K562 (cell line): ENCODE measurements around the gene CEP76. TPM values are rescaled to one million over a fixed set of nuclear protein-coding genes. Genes with fewer than 3 reads are reported as not detected.

Experiments
- ATAC-seq: fragments of 200-7000 bp; cut with Tn5 transposase; 3 replicates; pipeline ENCODE4 v1.9.1; 2020; ENCODE audit warnings: moderate library complexity
- BruUV-seq: library from RNA; stranded (reverse); fragments of 400-500 nt; replicated peaks from 2 replicates; lab custom pipeline; 2021; lab: Mats Ljungman, UMichigan
- CTCF ChIA-PET: fragments of 300-600 bp; formaldehyde crosslinking; extraction: SDS; loops from one replicate; lab custom pipeline; 2021; ENCODE audit warnings: low intra/inter-chr PET ratio; lab: Yijun Ruan, JAX
- POLR2A ChIA-PET: fragments of 300-600, 350-650 bp; sonication (Branson Sonifier 250); formaldehyde crosslinking; extraction: SDS; loops from one replicate; lab custom pipeline; 2021; ENCODE audit warnings: antibody characterized with exemption, inconsistent platforms; lab: Yijun Ruan, JAX
- DNase-seq, 4 experiments: peaks; one replicate each; pipeline versions ENCODE4 v3.0.0 to v3.0.0-alpha.2; 2011 to 2018; ENCODE audit warnings: low spot score in 3 of 4, mixed read lengths in 3 of 4; ENCODE audit errors: extremely low read depth in 1 of 4
- FAIRE-seq: peaks from 2 replicates; lab custom pipeline; 2011; peaks lifted over from hg19 to GRCh38; lab: Jason Lieb, UNC
- H2AFZ ChIP-seq: 2 replicates; pipeline ENCODE4 v1.6.0; 2011; ENCODE audit warnings: low read depth, low read length, control low read depth, inconsistent platforms
- H3K27ac ChIP-seq: fragments of 200-600 bp; 3 replicates; pipeline ENCODE4 v1.8.0; 2011; ENCODE audit warnings: low read depth, mild to moderate bottlenecking, control low read depth, inconsistent platforms, low read length, moderate library complexity, mixed read lengths; ENCODE audit errors: extremely low read depth
- H3K27me3 ChIP-seq, 2 experiments: fragments of 300-600 bp in 1 of 2; 2 replicates in 1 of 2; 3 replicates in 1 of 2; pipeline versions ENCODE4 v1.6.0 to v1.8.0; 2011; ENCODE audit warnings: inconsistent platforms in 2 of 2, low read length in 2 of 2, mild to moderate bottlenecking in 1 of 2, mixed read lengths in 1 of 2, moderate library complexity in 1 of 2; ENCODE audit not compliant: control insufficient read depth in 2 of 2, insufficient read depth in 2 of 2
- H3K36me3 ChIP-seq: fragments of 300-600 bp; 3 replicates; pipeline ENCODE4 v1.8.0; 2011; ENCODE audit warnings: mild to moderate bottlenecking, low read length, inconsistent platforms; ENCODE audit not compliant: control insufficient read depth, insufficient read depth
- H3K4me1 ChIP-seq, 2 experiments: fragments of 200-600 bp in 1 of 2; replicated peaks in 1 of 2; 2 replicates in 1 of 2; 3 replicates in 1 of 2; pipeline versions ENCODE4 v1.5.1 to v1.8.0; 2011; ENCODE audit warnings: inconsistent platforms in 2 of 2, low read length in 2 of 2, mild to moderate bottlenecking in 1 of 2, mixed read lengths in 1 of 2, moderate library complexity in 1 of 2; ENCODE audit not compliant: control insufficient read depth in 2 of 2, insufficient read depth in 2 of 2
- H3K4me2 ChIP-seq: 2 replicates; pipeline ENCODE4 v1.6.1; 2011; ENCODE audit warnings: low read length, control low read depth, inconsistent platforms, mixed read lengths; ENCODE audit not compliant: insufficient read depth
- H3K4me3 ChIP-seq: fragments of 200-600 bp; sonication (generic), shearing (Covaris generic); 2 replicates; pipeline ENCODE4 v1.5.1; 2016; ENCODE audit warnings: control low read depth, inconsistent platforms
- H3K79me2 ChIP-seq: fragments of 200-600 bp; 3 replicates; pipeline ENCODE4 v1.8.0; 2011; ENCODE audit warnings: low read length, inconsistent platforms; ENCODE audit not compliant: control insufficient read depth, insufficient read depth
- H3K9ac ChIP-seq, 2 experiments: 2 replicates each; pipeline versions ENCODE4 v1.6.0 to v1.6.1; 2011; ENCODE audit warnings: low read depth in 2 of 2, low read length in 2 of 2, control low read depth in 1 of 2, inconsistent platforms in 1 of 2, mild to moderate bottlenecking in 1 of 2, mixed read lengths in 1 of 2; ENCODE audit not compliant: insufficient read depth in 1 of 2
- H3K9me1 ChIP-seq: one replicate; pipeline ENCODE4 v1.6.0; 2011; ENCODE audit warnings: inconsistent platforms, mild to moderate bottlenecking, low read length, moderate library complexity; ENCODE audit not compliant: control insufficient read depth, insufficient read depth
- H3K9me3 ChIP-seq: replicated peaks from 2 replicates; pipeline ENCODE4 v1.5.1; 2011; ENCODE audit warnings: low read depth, low read length, inconsistent platforms; ENCODE audit not compliant: control insufficient read depth, insufficient read depth
- H4K20me1 ChIP-seq: replicated peaks from 2 replicates; pipeline ENCODE4 v1.6.1; 2011; ENCODE audit warnings: low read length, inconsistent platforms, mixed read lengths; ENCODE audit not compliant: control insufficient read depth, insufficient read depth
- BRCA1 ChIP-seq, 2 experiments: fragments of 450-650 bp in 1 of 2; sonication (generic) in 1 of 2; formaldehyde crosslinking in 1 of 2; IDR thresholded peaks; 2 replicates each; pipeline versions ENCODE4 v1.5.0 to v1.6.1; 2017 to 2020; ENCODE audit warnings: mild to moderate bottlenecking in 1 of 2, missing genetic modification reagents in 1 of 2
- COPS2 ChIP-seq: fragments of 450-650 bp; conservative IDR thresholded peaks from 2 replicates; pipeline ENCODE4 v1.6.1; 2016; ENCODE audit warnings: mild to moderate bottlenecking, moderate library complexity
- CXXC5 ChIP-seq: fragments of 250-450 bp; sonication (Bioruptor Pico); IDR thresholded peaks from 2 replicates; pipeline ENCODE4 v1.8.0; 2022; ENCODE audit warnings: inconsistent platforms, mild to moderate bottlenecking, moderate library complexity
- HBP1 ChIP-seq: fragments of 450-650 bp; formaldehyde crosslinking; IDR thresholded peaks from 2 replicates; pipeline ENCODE4 v1.4.0; 2022; ENCODE audit warnings: missing genetic modification characterization
- L3MBTL2 ChIP-seq: fragments of 450-650 bp; IDR thresholded peaks from 2 replicates; pipeline ENCODE4 v1.6.1; 2016; ENCODE audit warnings: mild to moderate bottlenecking, moderate library complexity
- NR2C2 ChIP-seq, 2 experiments: fragments of 200-800 bp in 1 of 2; sonication (Bioruptor generic) in 1 of 2; sonication (generic) in 1 of 2; formaldehyde crosslinking in 1 of 2; IDR thresholded peaks; 2 replicates each; pipeline versions ENCODE4 v1.6.1 to v1.8.0; 2016 to 2022; ENCODE audit warnings: mild to moderate bottlenecking in 1 of 2, missing compliant biosample characterization in 1 of 2, missing genetic modification characterization in 1 of 2, missing genetic modification reagents in 1 of 2
- POLR2AphosphoS2 ChIP-seq: IDR thresholded peaks from 2 replicates; pipeline ENCODE4 v1.6.1; 2012; ENCODE audit warnings: low read length, improper control_type of control experiment
- WGBS: fragments of 100-300 bp; shearing (Covaris generic); methylation state at CpG from one replicate; pipeline ENCODE4 v1.1.6; 2016; ENCODE audit warnings: low coverage, mixed read lengths; ENCODE audit not compliant: insufficient coverage; ENCODE audit errors: missing lambda C conversion rate; 5-methylcytosine and 5-hydroxymethylcytosine counted together
- in situ Hi-C: fragments of 300-500 bp; cut with MboI; formaldehyde crosslinking; loops from 4 replicates; pipeline ENCODE4 v1.15.0; 2018; ENCODE audit warnings: inconsistent platforms, mixed read lengths
- intact Hi-C: fragments of 100-400 bp; cut with micrococcal nuclease; formaldehyde crosslinking; loops from 2 replicates; pipeline ENCODE4 v1.14.2; 2022
- polyA plus RNA-seq, 8 experiments: library from polyadenylated mRNA; depleted of rRNA in 4 of 8; stranded (reverse) in 5 of 8; unstranded in 3 of 8; fragments of >200 nt; fragmentation: Nextera tagmentation in 2 of 8; fragmentation: Illumina TruSeq in 1 of 8; extraction: Ambion mirVana in 2 of 8; extraction: Trizol in 1 of 8; gene quantifications; 2 replicates each; pipeline versions ENCODE4 v1.2.1 to v1.2.3, GENCODE V29; 2011 to 2014; ENCODE audit warnings: inconsistent platforms in 1 of 8, missing spikeins in 1 of 8
- total RNA-seq, 7 experiments: library from RNA; depleted of rRNA in 6 of 7; stranded (reverse); fragments of >200 nt in 6 of 7; fragmentation: Illumina TruSeq in 2 of 7; extraction: Trizol in 2 of 7; gene quantifications; 2 replicates each; pipeline versions ENCODE4 v1.2.1 to v1.2.3, GENCODE V29; 2011 to 2021; ENCODE audit warnings: low replicate concordance in 1 of 7
- TF ChIP-seq, protein P1 (sequence below): fragments of 250-450 bp; sonication (Bioruptor Pico); IDR thresholded peaks from 2 replicates; pipeline ENCODE4 v1.4.0; 2020; ENCODE audit warnings: mild to moderate bottlenecking, moderate library complexity, borderline replicate concordance
- TF ChIP-seq, protein P2 (sequence below): sonication (generic); formaldehyde crosslinking; IDR thresholded peaks from 2 replicates; pipeline ENCODE4 v1.8.0; 2022; ENCODE audit warnings: mild to moderate bottlenecking, low read depth, missing genetic modification reagents
- TF ChIP-seq, protein P3 (sequence below): sonication (generic); formaldehyde crosslinking; IDR thresholded peaks from 2 replicates; pipeline ENCODE4 v1.8.1; 2023; ENCODE audit warnings: mild to moderate bottlenecking, missing genetic modification reagents

CEP76 gene
- total and polyA plus RNA-seq, 9 of the 15 experiments (the other 6 are each of a cell fraction or from before 2014, with no cell fraction given) = 5.3 to 27.3 (median 19.3) TPM

GRCh38 chr18:12656938-12657683 is 45.4 kb downstream of the CEP76 start:
- Histone ChIP-seq H3K36me3 (no peaks in the 10 kb centered on the region), H3K79me2 (peaks cover 45% of the 10 kb centered on the region), H3K9me3 (no peaks in the 10 kb centered on the region), H3K27ac (peak overlapping the region; percentile 80), H4K20me1 (peaks cover 7% of the 10 kb centered on the region; the same call in 1 of the 2 replicates), H3K4me1 (peaks cover 15 to 16% of the 10 kb centered on the region in 2 experiments; a peak in 4 of 5 replicates), H3K9ac (peak overlapping the region; percentile 77 to 97), H2AFZ (peak overlapping the region; percentile 70), H3K4me2 (peak overlapping the region; percentile 81), H3K9me1 (no peaks in the 10 kb centered on the region), H3K4me3 (peak overlapping the region; percentile 60), H3K27me3 (no peaks in the 10 kb centered on the region)
- ChIA-PET CTCF (interaction anchor here (0.5 to 1.9 kb wide), 3 partner anchors 13 to 266 kb away, joined by 3 to 5 read pairs (median 3); no protein-coding TSS in a partner anchor), POLR2A (interaction anchor here (1.0 kb wide), 1 partner anchor 281 kb away, joined by 3 read pairs; the partner anchor contains the start of gene AFG3L2)
- intact Hi-C loops = loop anchor here (5.0 to 10.0 kb wide), 2 partner anchors 115 to 182 kb away; no protein-coding TSS in a partner anchor
- ATAC-seq = peak; percentile 83
- BruUV-seq = no TSS peak
- no peak for FAIRE-seq
- 2% methylated on average over 33 of the region's 89 CpGs for WGBS
- in situ Hi-C loops = no loop called here
- peak; percentile 54 to 61 (median 56) for DNase-seq
- TF ChIP-seq, protein P1, sequence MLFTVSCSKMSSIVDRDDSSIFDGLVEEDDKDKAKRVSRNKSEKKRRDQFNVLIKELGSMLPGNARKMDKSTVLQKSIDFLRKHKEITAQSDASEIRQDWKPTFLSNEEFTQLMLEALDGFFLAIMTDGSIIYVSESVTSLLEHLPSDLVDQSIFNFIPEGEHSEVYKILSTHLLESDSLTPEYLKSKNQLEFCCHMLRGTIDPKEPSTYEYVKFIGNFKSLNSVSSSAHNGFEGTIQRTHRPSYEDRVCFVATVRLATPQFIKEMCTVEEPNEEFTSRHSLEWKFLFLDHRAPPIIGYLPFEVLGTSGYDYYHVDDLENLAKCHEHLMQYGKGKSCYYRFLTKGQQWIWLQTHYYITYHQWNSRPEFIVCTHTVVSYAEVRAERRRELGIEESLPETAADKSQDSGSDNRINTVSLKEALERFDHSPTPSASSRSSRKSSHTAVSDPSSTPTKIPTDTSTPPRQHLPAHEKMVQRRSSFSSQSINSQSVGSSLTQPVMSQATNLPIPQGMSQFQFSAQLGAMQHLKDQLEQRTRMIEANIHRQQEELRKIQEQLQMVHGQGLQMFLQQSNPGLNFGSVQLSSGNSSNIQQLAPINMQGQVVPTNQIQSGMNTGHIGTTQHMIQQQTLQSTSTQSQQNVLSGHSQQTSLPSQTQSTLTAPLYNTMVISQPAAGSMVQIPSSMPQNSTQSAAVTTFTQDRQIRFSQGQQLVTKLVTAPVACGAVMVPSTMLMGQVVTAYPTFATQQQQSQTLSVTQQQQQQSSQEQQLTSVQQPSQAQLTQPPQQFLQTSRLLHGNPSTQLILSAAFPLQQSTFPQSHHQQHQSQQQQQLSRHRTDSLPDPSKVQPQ = no peak
- no peak for TF ChIP-seq COPS2
- TF ChIP-seq, protein P2, sequence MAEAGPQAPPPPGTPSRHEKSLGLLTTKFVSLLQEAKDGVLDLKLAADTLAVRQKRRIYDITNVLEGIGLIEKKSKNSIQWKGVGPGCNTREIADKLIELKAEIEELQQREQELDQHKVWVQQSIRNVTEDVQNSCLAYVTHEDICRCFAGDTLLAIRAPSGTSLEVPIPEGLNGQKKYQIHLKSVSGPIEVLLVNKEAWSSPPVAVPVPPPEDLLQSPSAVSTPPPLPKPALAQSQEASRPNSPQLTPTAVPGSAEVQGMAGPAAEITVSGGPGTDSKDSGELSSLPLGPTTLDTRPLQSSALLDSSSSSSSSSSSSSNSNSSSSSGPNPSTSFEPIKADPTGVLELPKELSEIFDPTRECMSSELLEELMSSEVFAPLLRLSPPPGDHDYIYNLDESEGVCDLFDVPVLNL = no peak
- no peak for TF ChIP-seq NR2C2 (CRISPR knock-in tag; IDR thresholded peaks at IDR 0.05)
- peak; percentile 57; the same call in 1 of the 2 replicates for TF ChIP-seq NR2C2 (tag; IDR thresholded peaks at IDR 0.05)
- TF ChIP-seq, protein P3, sequence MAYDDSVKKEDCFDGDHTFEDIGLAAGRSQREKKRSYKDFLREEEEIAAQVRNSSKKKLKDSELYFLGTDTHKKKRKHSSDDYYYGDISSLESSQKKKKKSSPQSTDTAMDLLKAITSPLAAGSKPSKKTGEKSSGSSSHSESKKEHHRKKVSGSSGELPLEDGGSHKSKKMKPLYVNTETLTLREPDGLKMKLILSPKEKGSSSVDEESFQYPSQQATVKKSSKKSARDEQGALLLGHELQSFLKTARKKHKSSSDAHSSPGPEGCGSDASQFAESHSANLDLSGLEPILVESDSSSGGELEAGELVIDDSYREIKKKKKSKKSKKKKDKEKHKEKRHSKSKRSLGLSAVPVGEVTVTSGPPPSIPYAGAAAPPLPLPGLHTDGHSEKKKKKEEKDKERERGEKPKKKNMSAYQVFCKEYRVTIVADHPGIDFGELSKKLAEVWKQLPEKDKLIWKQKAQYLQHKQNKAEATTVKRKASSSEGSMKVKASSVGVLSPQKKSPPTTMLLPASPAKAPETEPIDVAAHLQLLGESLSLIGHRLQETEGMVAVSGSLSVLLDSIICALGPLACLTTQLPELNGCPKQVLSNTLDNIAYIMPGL (CRISPR knock-in tag) = peak; percentile 55; the same call in 1 of the 2 replicates
- 0 out of 2 replicates have a peak, but pooled peaks have one; percentile 71 for TF ChIP-seq CXXC5 (CRISPR knock-in tag)
- TF ChIP-seq POLR2AphosphoS2 = no peak
- no peak for TF ChIP-seq HBP1 (CRISPR knock-in tag)
- peak; percentile 47; the same call in 1 of the 2 replicates for TF ChIP-seq L3MBTL2
- no peak for TF ChIP-seq BRCA1 (IDR thresholded peaks at IDR 0.05)
- TF ChIP-seq BRCA1 (CRISPR knock-in tag; IDR thresholded peaks at IDR 0.05) = no peak
